Measurements from ENCODE around the gene RGS16. TPM values are rescaled to one million over a fixed set of nuclear protein-coding genes. Genes with fewer than 3 reads are reported as not detected.

Gene RGS16
- total RNA-seq, 1 experiment from 2014 or later, result 0.23 TPM

DNA sequence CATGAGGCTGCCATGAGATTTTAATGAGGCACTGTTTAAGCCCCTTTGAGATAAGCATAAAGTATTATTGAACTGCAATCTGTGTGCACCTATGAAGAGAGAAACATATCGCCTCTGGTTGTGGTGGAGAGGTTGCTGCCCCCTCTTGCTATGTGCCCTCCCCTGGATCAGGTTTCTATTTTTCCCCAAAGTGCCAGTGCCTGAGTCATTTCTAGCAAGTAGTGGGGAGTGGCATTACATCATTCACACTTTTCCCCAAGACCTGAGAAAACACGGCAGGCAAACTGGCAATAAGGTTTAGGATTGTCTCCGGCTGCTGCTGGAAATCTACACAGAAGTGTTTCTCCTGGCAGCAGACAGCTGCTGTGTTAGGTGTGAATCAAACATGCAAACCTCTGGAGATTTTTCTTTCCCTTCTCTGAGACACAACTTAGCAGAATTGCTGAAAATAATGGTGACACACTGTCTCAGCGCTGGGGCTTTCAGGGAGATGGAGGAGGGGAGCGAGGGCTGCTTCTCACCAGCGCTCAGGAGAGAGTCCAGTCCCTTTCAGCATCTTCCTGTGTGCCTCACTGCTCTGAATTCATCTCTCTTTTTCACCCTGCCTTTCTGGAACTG lies 13.7 kb upstream of the RGS16 start:
- BruUV-seq (replicated peaks), result no TSS peak
- Histone ChIP-seq H3K9me3 (ENCODE audit: control insufficient read depth, insufficient read depth, low read depth, low read length) (no peaks in the 10 kb centered on the region), H3K4me1 (ENCODE audit: control insufficient read depth, insufficient read depth, low read length) (no peaks in the 10 kb centered on the region; the same call in 1 of the 2 replicates), H3K27me3 (ENCODE audit: control insufficient read depth, insufficient read depth, low read length) (peaks cover 16% of the 10 kb centered on the region), H3K27ac (ENCODE audit: low read length) (no peak overlapping the region), H3K4me3 (ENCODE audit: low read depth in 2 of 2, low read length in 2 of 2) (no peak overlapping the region), H3K36me3 (ENCODE audit: control insufficient read depth, insufficient read depth, low read length) (no peaks in the 10 kb centered on the region)
- in situ Hi-C loops (cut with HindIII; ENCODE audit: low pct_unique_long_range_greater_than_20kb, low sequenced_read_pairs), result no loop called here
- POLR2A ChIA-PET, result no interaction called here
- DNase-seq (ENCODE audit: low read depth, low spot score) (no peak), ATAC-seq (no peak)
- intact Hi-C loops (cut with micrococcal nuclease; ENCODE audit: unreplicated experiment), result no loop called here
- TF ChIP-seq, protein P1, sequence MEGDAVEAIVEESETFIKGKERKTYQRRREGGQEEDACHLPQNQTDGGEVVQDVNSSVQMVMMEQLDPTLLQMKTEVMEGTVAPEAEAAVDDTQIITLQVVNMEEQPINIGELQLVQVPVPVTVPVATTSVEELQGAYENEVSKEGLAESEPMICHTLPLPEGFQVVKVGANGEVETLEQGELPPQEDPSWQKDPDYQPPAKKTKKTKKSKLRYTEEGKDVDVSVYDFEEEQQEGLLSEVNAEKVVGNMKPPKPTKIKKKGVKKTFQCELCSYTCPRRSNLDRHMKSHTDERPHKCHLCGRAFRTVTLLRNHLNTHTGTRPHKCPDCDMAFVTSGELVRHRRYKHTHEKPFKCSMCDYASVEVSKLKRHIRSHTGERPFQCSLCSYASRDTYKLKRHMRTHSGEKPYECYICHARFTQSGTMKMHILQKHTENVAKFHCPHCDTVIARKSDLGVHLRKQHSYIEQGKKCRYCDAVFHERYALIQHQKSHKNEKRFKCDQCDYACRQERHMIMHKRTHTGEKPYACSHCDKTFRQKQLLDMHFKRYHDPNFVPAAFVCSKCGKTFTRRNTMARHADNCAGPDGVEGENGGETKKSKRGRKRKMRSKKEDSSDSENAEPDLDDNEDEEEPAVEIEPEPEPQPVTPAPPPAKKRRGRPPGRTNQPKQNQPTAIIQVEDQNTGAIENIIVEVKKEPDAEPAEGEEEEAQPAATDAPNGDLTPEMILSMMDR (IDR thresholded peaks at IDR 0.05), result no peak
- TF ChIP-seq, protein P2, sequence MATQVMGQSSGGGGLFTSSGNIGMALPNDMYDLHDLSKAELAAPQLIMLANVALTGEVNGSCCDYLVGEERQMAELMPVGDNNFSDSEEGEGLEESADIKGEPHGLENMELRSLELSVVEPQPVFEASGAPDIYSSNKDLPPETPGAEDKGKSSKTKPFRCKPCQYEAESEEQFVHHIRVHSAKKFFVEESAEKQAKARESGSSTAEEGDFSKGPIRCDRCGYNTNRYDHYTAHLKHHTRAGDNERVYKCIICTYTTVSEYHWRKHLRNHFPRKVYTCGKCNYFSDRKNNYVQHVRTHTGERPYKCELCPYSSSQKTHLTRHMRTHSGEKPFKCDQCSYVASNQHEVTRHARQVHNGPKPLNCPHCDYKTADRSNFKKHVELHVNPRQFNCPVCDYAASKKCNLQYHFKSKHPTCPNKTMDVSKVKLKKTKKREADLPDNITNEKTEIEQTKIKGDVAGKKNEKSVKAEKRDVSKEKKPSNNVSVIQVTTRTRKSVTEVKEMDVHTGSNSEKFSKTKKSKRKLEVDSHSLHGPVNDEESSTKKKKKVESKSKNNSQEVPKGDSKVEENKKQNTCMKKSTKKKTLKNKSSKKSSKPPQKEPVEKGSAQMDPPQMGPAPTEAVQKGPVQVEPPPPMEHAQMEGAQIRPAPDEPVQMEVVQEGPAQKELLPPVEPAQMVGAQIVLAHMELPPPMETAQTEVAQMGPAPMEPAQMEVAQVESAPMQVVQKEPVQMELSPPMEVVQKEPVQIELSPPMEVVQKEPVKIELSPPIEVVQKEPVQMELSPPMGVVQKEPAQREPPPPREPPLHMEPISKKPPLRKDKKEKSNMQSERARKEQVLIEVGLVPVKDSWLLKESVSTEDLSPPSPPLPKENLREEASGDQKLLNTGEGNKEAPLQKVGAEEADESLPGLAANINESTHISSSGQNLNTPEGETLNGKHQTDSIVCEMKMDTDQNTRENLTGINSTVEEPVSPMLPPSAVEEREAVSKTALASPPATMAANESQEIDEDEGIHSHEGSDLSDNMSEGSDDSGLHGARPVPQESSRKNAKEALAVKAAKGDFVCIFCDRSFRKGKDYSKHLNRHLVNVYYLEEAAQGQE (IDR thresholded peaks at IDR 0.05; ENCODE audit: insufficient read depth in 1 of 2, low read depth in 2 of 2, low read length in 1 of 2), result no peak
- no peak for TF ChIP-seq POLR2AphosphoS5 (IDR thresholded peaks at IDR 0.05; ENCODE audit: low read depth, low read length)
- no peak for TF ChIP-seq TCF7L2 (IDR thresholded peaks at IDR 0.05; ENCODE audit: low read depth, low read length)
- TF ChIP-seq SIN3A (IDR thresholded peaks at IDR 0.05; ENCODE audit: borderline replicate concordance, insufficient read depth, low read depth, low read length), result no peak
- CTCF ChIA-PET, result no interaction called here

DNA sequence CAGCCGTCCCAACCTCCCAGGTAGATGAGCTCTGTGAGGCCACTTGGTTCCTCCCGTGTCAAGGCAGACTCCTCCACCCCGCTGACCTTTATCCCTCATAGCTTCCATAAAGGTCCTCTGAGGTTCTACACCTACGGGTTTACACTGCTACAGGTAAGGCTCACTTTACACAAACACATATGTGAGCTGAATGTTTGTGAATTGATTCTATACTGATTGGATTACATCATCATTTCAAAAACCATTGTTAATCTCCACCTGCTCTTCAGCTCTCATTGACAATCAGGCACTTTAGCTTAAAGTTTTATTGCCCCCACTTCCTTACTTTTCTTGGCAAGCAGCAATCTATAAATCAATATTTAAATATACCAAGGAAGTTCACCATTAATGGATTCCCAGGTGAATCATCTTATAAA lies 12.8 kb upstream of the RGS16 start:
- no peak for TF ChIP-seq POLR2AphosphoS5 (IDR thresholded peaks at IDR 0.05; ENCODE audit: low read depth, low read length)
- TF ChIP-seq TCF7L2 (IDR thresholded peaks at IDR 0.05; ENCODE audit: low read depth, low read length), result no peak
- TF ChIP-seq SIN3A (IDR thresholded peaks at IDR 0.05; ENCODE audit: borderline replicate concordance, insufficient read depth, low read depth, low read length), result no peak
- TF ChIP-seq, protein P1 (IDR thresholded peaks at IDR 0.05), result no peak
- TF ChIP-seq, protein P2 (IDR thresholded peaks at IDR 0.05; ENCODE audit: insufficient read depth in 1 of 2, low read depth in 2 of 2, low read length in 1 of 2), result no peak
- no peak overlapping the region for H3K4me3 ChIP-seq (ENCODE audit: low read depth in 2 of 2, low read length in 2 of 2)
- H3K36me3 ChIP-seq (ENCODE audit: control insufficient read depth, insufficient read depth, low read length), result no peaks in the 10 kb centered on the region
- no peaks in the 10 kb centered on the region; the same call in 1 of the 2 replicates for H3K4me1 ChIP-seq (ENCODE audit: control insufficient read depth, insufficient read depth, low read length)
- in situ Hi-C loops (cut with HindIII; ENCODE audit: low pct_unique_long_range_greater_than_20kb, low sequenced_read_pairs), result no loop called here
- no peak overlapping the region for H3K27ac ChIP-seq (ENCODE audit: low read length)
- no TSS peak for BruUV-seq (replicated peaks)
- POLR2A ChIA-PET, result interaction anchor here (0.5 kb wide), 1 partner anchor 740 kb away, joined by 3 read pairs; no protein-coding TSS in a partner anchor
- CTCF ChIA-PET, result interaction anchor here (0.9 to 1.1 kb wide), 2 partner anchors 24 to 169 kb away, joined by 3 read pairs; no protein-coding TSS in a partner anchor
- intact Hi-C loops (cut with micrococcal nuclease; ENCODE audit: unreplicated experiment), result no loop called here
- no peak for DNase-seq (ENCODE audit: low read depth, low spot score)
- ATAC-seq, result no peak
- H3K27me3 ChIP-seq (ENCODE audit: control insufficient read depth, insufficient read depth, low read length), result peaks cover 16% of the 10 kb centered on the region
- H3K9me3 ChIP-seq (ENCODE audit: control insufficient read depth, insufficient read depth, low read depth, low read length), result no peaks in the 10 kb centered on the region
